AG04449 (cell line): Measurements from ENCODE around the gene BBS1.

Experiments
- CTCF ChIA-PET: fragments of 350-600 bp; formaldehyde crosslinking; extraction: SDS; loops from one replicate; lab custom pipeline; 2021; ENCODE audit warnings: antibody characterized with exemption; lab: Yijun Ruan, JAX
- POLR2A ChIA-PET: fragments of 400-600, 350-600 bp; formaldehyde crosslinking; extraction: SDS; loops from one replicate; lab custom pipeline; 2020; ENCODE audit warnings: antibody characterized with exemption, inconsistent platforms; lab: Yijun Ruan, JAX
- DNase-seq: peaks from one replicate; pipeline ENCODE4 v3.0.0-alpha.2; 2010; ENCODE audit warnings: low read depth, low spot score
- H3K4me3 ChIP-seq: 2 replicates; pipeline ENCODE4 v1.5.1; 2011; ENCODE audit warnings: low read depth, mild to moderate bottlenecking, control low read depth, low read length
- CTCF ChIP-seq: IDR thresholded peaks from one replicate; pipeline ENCODE4 v1.5.1; 2011; ENCODE audit warnings: mild to moderate bottlenecking, moderate library complexity, low read length, control low read depth, inconsistent platforms; ENCODE audit not compliant: insufficient read depth; ENCODE audit errors: missing control alignments

BBS1 gene

GRCh38 chr11:66479394-66480116 is 30.9 kb upstream of the BBS1 start:
- TF ChIP-seq CTCF, result no peak
- DNase-seq, result no peak
- POLR2A ChIA-PET, result interaction anchor here (0.9 to 1.7 kb wide), 9 partner anchors 9 to 199 kb away, joined by 3 to 9 read pairs (median 5); partner anchors contain the start of genes BBS1, PELI3 and RBM4B
- CTCF ChIA-PET, result interaction anchor here (0.6 to 5.8 kb wide), 12 partner anchors 10 to 199 kb away, joined by 3 to 66 read pairs (median 4); partner anchors contain the start of genes PELI3 and RBM4B
- H3K4me3 ChIP-seq, result peak overlapping the region; percentile 86

- POLR2A ChIA-PET, result interaction anchor here (0.6 to 1.7 kb wide), 11 partner anchors 9 to 198 kb away, joined by 3 to 9 read pairs (median 5); partner anchors contain the start of genes BBS1, NPAS4, PELI3 and RBM4B
- CTCF ChIA-PET, result interaction anchor here (0.6 to 5.8 kb wide), 8 partner anchors 11 to 198 kb away, joined by 3 to 66 read pairs (median 5); partner anchors contain the start of gene PELI3
- peak; percentile 73 for DNase-seq
- no peak for TF ChIP-seq CTCF
- peak within 1 kb of the TSS; percentile 86 for H3K4me3 ChIP-seq
Observed at GRCh38 chr11:66480117-66480938, 30.1 kb upstream of the BBS1 start, which contains the start of gene DPP3. DPP3 (plus strand) TSS chr11:66480434; CDS start chr11:66482201, 1,767 bp downstream.

GRCh38 chr11:66484806-66485380 is 25.5 kb upstream of the BBS1 start:
- no peak overlapping the region for H3K4me3 ChIP-seq
- POLR2A ChIA-PET, result no interaction called here
- TF ChIP-seq CTCF, result no peak
- no peak for DNase-seq
- CTCF ChIA-PET, result interaction anchor here (1.2 kb wide), 1 partner anchor 76 kb away, joined by 3 read pairs; no protein-coding TSS in a partner anchor

GRCh38 chr11:66488957-66489356 is 21.5 kb upstream of the BBS1 start:
- no peak for DNase-seq
- H3K4me3 ChIP-seq, result no peak overlapping the region
- ChIA-PET CTCF (no interaction called here), POLR2A (no interaction called here)
- no peak for TF ChIP-seq CTCF

GRCh38 chr11:66489636-66490035 is 20.8 kb upstream of the BBS1 start:
- CTCF ChIA-PET, result interaction anchor here (1.4 kb wide), 1 partner anchor 20 kb away, joined by 4 read pairs; no protein-coding TSS in a partner anchor
- no peak overlapping the region for H3K4me3 ChIP-seq
- POLR2A ChIA-PET, result interaction anchor here (0.5 kb wide), 1 partner anchor 142 kb away, joined by 3 read pairs; no protein-coding TSS in a partner anchor
- no peak for TF ChIP-seq CTCF
- no peak for DNase-seq
